T-helper 1 cell (primary cell): ENCODE data around the gene RYR3.

Experiments
- DNase-seq, 5 donors: peaks; one replicate each; pipeline ENCODE4 v3.0.0-alpha.2; 2012 to 2020

RYR3 gene

DNA sequence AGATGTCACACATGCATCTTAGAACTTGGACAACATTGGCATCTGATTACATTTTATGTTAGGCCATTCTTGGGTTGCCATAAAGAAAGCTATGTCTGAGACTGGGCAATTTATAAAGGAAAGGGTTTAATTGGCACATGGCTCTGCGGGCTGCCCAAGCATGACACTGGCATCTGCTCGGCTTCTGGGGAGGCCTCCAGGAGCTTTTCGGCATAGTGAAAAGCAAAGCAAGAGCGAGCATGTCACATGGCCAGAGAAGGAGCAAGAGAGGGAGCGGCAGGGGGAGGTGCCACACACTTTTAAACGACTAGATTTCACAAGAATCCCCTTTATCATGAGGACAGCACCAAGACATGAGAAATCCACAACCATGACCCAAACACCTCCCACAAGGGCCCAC lies 11.3 kb downstream of the RYR3 start:
- DNase-seq, result no peak

GRCh38 chr15:33324609-33325008 lies 13.8 kb downstream of the RYR3 start:
- DNase-seq, result no peak

- DNase-seq, result no peak
Observed at GRCh38 chr15:33326908-33327307, 16.1 kb downstream of the RYR3 start.

DNA sequence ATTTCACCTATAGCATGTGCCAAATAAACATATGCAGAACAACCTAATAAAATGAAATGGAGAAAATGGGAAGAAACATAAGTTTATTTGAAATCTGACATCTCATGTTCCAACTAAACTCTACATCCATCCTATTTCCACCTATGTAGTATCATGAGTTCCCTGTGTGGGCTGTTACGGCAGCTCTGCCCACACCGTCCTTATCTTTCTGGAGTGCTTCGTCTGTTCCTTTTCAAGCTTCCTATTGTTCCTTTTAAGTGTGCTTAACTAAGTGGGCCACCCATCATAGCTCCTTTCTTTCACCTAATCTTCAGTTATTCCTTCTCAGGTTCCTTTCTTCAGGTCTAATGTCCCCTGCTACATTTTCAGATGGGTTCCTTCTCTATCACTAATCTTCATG lies 17.3 kb downstream of the RYR3 start:
- no peak for DNase-seq

GRCh38 chr15:33329457-33329856 lies 18.7 kb downstream of the RYR3 start:
- DNase-seq, result no peak

GRCh38 chr15:33330931-33331330 lies 20.2 kb downstream of the RYR3 start:
- no peak for DNase-seq

- no peak for DNase-seq
Observed at GRCh38 chr15:33341953-33342352, 31.2 kb downstream of the RYR3 start.

GRCh38 chr15:33343275-33343674 lies 32.5 kb downstream of the RYR3 start:
- no peak for DNase-seq

GRCh38 chr15:33344111-33344510 lies 33.3 kb downstream of the RYR3 start:
- DNase-seq, result no peak

- no peak for DNase-seq
Observed at GRCh38 chr15:33344530-33344929, 33.8 kb downstream of the RYR3 start.

- DNase-seq, result no peak
Observed at GRCh38 chr15:33354411-33354810, 43.6 kb downstream of the RYR3 start.

DNA sequence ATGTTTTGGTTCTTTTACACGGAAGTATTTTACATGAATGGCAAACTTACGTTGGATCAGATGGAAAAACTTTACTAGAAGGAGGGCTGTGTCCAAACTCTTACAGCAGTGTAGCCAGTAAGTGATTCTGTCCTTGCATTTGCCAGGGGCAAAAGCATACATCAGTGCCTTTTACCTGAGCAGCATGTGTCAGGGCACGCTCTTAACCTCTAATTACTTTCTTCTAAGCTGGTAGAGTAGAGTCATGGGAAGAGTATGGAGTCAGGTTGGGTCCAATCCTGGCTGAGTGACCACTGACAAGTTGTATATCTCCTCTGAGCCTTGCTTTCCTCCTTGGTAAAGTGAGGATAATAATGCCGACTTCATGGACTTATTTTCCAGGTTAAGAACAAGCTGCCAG lies 47.1 kb downstream of the RYR3 start:
- DNase-seq, result no peak

GRCh38 chr15:33358306-33358705 lies 47.5 kb downstream of the RYR3 start:
- DNase-seq, result no peak

- no peak for DNase-seq
Observed at GRCh38 chr15:33360886-33361285, 50.1 kb downstream of the RYR3 start.

DNA sequence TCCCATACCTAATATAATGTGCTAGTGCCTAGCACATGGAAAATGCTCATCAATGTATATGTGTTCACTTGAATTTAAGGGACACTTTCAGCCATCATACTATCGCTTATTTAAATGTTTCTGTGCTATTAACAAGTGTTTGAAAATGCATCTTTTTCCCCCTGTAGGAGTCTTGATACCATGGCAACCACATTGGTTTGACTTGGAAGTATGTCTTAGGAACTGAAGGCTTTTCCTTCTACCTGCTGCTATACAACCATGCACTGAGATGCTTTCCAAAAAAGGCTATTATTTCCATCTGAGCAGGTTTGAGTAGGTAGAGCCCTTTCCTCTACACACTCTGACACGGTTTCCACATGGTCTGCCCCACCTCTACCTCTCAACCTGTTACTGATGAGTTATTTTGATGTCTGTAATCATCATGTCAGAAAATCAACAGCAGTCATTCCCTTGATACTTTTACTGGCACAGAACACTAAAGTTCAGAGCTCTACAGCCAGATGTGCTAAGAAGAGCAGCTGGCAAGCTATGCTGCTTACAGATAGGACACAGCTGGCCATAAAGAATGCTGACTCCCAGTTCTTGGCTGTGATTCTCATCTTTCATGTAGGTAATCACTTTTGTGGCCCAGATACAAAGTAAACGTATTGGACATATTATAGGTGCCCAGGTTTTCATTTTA lies 59.3 kb downstream of the RYR3 start:
- DNase-seq, result no peak

GRCh38 chr15:33370623-33371020 lies 59.9 kb downstream of the RYR3 start:
- DNase-seq, result no peak

GRCh38 chr15:33371159-33371558 lies 60.4 kb downstream of the RYR3 start:
- no peak for DNase-seq

DNA sequence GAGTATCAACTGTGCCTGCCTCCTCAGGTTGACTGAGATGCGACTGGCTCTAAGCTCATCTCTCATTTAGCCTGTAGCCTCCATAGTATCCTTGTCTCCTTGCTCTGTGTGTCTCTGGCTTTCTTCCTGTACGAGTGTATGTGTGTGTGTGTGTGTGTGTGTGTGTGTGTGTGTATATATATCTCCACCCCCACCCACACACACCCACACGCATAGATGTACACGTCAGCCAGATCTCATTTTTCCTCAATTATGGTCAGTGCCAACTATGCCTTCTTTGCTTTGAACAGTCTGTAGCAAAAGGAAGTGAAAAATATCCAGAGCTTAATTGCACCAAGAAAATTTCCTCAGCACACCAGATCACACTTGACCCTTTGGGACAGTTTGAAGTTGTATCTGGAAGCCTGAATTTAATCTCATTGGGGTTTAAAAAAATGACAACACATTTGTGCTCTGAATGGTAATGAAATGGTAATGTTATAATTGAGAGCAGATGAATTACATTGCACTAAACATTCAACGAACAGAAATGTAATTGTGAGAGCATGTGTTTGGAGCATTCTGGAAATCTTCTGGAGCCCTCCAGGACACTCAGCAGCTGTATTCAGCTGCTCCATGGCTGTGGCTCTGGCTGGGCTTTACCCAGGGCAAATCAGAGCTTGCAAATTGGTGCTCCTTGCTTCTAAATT lies 63.6 kb downstream of the RYR3 start:
- no peak for DNase-seq

- DNase-seq, result no peak
Observed at GRCh38 chr15:33375236-33375635, 64.5 kb downstream of the RYR3 start.

DNA sequence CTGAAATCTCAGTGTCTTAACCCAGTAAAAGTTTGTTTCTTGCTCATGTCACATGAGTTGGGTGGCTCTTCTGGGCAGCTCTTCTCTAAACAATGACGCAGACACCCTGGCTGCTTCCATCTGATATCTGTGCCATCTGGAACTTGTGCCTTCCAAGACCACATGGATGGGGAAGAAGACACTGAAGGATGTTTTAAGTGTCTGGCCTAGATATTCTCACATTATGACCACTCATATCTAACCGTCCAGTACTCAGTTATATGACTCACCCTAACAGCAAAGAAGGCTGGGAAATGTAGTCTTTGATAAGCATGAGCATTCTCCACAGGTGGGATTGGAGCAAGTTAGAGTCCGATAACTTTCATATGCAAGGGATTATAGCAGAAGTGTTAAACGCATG lies 66.4 kb downstream of the RYR3 start:
- DNase-seq, result no peak

DNA sequence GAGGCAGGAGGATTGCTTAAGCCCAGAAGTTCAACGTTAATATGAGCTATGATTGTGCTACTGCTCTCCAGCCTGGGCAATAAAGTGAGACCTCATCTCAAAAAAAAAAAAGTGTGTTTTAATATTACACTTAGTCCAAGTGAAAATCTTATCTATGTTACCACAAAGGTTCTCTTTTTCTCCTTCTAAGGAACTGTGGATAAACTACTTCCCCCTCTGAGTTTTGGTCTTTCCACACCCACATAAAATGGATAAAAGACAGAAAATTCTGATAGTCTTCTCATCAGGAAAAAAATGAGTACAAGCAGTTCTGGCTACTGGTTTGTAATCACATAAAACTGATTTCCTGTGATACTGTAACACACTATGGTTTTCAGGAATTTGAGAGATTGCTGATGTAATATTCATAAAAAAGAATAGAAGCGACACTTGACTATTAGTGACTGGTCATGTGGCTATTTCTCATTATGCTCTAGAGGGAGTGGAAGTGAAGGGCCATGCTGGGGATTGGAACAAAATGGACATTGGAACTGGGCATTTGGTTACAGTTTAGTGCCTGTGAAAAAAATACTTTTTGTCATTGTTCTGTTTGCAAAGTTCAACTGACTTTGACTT lies 68.2 kb downstream of the RYR3 start:
- no peak for DNase-seq

DNA sequence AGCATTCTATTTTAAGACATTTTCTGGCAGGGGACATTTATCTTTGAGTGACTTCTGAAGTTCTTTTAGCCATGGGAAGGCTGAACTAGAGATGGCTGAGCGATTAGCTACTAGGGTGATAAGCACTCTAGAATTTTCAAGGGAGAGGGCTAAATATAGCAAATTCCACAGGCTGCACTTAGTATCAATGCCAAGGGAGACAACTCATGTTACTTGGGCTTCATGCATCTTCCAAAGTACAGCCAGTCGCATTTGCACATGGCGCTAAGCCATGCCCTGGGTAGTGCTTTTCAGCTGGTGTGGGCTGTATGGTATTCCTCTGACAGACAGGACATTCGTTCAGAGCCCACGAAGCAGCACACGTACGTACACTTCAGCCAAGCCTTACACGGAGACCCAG lies 69.6 kb downstream of the RYR3 start:
- DNase-seq, result no peak

DNA sequence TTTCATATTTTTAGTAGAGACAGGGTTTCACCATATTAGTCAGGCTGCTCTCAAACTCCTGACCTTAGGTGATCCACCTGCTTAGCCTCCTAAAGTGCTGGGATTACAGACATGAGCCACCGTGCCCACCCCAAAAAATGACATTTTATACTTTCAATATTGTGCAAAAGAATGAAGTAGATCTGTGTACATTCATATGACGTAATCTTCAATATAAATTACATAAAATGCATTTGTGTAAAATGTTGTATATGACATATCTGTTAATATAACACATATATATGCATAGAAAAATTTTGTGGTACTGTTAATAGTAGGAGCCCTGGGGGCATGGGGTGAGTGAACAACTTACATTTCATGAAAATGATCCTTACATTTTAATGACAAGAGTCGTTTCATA lies 71.7 kb downstream of the RYR3 start:
- no peak for DNase-seq

DNA sequence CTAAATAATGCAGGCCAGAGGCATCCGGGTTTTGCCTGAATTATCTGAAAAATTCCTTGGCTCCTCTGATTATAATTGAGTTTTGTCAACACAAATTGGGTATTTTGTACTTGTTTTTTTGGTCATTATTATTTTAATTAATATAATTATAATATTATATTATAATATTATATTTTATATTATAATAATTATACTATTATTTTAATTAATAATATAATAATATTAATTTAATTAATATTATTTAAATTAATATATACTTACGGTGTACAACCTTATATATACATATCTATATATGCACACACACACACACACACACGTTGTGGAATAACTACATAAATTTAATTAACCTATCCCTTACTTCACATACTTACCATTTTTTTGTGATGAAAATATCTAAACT lies 73.5 kb downstream of the RYR3 start:
- no peak for DNase-seq
